Raji (cell line): ENCODE measurements around the gene DBH.

Experiments
- POLR2A ChIP-seq: IDR thresholded peaks from 2 replicates; pipeline ENCODE4 v1.6.1; 2011; ENCODE audit warnings: low read depth, low read length, control low read depth; ENCODE audit not compliant: insufficient read depth

Gene DBH

GRCh38 chr9:133679056-133679455, 42.9 kb downstream of the DBH start:
- TF ChIP-seq POLR2A, result no peak

- TF ChIP-seq POLR2A, result no peak
Measured at GRCh38 chr9:133679466-133680061, 43.4 kb downstream of the DBH start.

GRCh38 chr9:133680250-133680975, 44.2 kb downstream of the DBH start:
- TF ChIP-seq POLR2A, result no peak

DNA sequence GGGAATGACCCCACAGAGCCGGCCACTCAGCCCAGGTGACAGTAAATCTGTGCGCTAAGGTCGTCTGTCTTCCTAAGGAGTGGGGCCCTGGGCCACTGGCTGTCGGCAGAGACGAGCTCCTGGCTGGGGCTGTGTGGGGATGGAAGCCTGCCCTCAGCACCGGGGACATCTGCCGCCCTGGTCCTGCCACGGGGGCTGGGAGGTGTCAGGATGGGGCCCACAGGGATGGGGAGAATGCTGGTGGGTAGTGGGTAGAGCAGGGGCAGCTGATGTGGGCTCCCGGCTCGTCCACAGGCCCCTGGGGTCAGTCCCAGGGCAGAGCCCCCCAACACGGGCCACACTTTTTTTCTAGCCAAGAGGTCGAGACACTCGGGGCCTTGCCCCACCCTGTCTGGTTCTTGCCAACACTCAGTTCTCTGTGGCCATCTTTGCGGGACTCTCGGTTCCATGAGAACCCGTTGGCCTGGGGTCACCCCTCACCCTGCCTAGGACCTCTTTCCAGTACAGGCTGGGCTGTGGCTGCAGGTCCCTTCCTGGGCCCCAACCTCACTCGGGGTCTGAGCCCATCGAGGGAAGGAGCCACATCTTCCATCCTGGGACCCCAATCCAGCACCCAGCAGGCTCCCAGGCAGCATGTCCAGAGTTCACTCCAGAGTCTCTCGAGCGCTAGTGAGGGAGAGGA, 45.0 kb downstream of the DBH start:
- no peak for TF ChIP-seq POLR2A

DNA sequence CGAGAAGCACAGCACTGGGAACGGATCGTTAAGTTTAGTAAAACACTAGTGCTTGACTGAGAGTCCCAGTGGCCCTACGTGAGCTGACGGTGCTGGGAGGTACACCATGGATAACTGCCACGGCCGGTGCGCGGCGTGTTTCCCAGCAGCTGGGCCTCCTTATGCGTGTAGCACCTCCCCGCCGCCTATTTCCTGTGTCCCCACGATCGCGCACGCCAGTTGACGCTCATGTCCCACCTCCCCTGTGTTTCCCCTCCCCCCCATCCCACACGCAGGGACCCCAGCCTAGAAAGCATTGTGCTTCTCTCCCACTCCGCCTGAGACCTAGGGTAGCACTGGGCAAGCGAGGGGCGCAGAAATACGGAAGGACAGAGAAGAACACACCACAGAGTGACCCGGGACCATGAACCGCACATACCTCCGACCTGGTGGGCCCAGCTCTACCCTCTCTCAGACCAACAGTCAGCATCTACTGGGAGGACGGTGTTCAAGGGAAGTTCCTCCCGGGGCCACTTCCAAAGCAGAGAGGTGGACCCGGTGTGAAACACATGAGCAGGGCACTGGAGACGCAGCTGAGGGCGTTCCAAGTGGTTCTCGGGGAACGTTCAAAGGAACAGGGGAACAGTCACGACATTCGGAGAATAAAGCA, 45.6 kb downstream of the DBH start:
- TF ChIP-seq POLR2A, result no peak

- TF ChIP-seq POLR2A, result no peak
Measured at GRCh38 chr9:133682818-133683585, 46.8 kb downstream of the DBH start.

- TF ChIP-seq POLR2A, result no peak
Measured at GRCh38 chr9:133683586-133684120, 47.5 kb downstream of the DBH start.

- TF ChIP-seq POLR2A, result no peak
Measured at GRCh38 chr9:133684121-133684935, 48.2 kb downstream of the DBH start.

DNA sequence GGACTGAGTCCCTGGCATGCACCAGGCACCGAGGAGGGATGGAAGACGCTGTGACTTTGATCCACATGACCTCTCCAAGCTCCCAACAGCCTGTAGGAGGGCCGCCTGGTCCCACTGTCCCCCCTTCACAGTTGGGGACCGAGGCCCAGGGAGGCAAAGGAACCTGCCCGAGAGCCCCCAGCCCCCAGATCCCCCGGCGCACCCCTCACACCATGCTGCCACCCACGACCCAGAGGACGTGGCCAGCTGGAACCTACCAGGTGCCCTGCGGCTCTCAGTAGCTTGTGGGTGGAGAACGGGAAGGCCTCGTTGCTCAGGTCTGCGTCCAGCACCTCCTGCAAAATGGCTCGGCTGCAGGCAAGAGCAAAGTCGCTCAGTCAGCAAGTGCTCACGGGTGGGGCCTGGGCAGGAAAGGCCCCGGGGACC, 48.8 kb downstream of the DBH start:
- TF ChIP-seq POLR2A, result no peak

GRCh38 chr9:133685653-133686609, 49.8 kb downstream of the DBH start:
- TF ChIP-seq POLR2A, result no peak

GRCh38 chr9:133686642-133687575, 50.7 kb downstream of the DBH start:
- no peak for TF ChIP-seq POLR2A
